Activated effector memory CD4-positive, alpha-beta T cell treated with Interleukin-2 at 50 U/mL for 16 hours (primary cell): ENCODE results near the gene PLXNA3.

Source experiments
- DNase-seq: peaks from one replicate; pipeline ENCODE4 v3.0.0-alpha.2; 2020

Gene PLXNA3

DNA sequence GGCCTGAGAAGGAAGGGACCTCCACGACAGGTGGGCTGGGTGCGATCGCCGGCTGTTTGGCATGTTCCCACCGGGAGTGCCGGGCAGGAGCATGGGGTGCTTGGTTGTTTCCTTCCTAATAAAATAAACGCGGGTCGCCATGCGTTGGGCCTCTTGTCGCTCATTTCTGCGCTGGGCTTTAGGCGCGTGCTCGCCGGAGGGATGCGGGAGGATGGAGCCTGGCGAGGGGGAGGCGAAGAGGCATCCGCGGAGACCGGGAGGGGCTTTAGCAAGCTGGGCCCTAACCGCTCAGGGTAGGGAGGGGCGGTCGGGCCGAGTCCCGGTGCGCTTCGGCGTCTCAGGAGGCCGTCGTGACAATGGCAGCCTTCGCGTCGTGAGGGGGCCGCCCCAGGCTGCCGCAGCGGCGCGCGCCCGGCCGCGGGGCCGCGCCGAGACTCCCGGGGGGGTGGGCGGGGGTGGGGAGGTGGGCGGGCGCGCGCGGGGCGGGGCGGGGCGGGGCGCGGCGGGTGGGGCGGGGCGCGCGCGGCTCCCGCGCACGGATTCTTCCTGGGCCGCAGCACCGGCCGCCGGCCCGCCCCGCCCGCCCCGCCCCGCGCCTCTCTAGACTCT, 21.6 kb upstream of the PLXNA3 start:
- peak; percentile 46 for DNase-seq

DNA sequence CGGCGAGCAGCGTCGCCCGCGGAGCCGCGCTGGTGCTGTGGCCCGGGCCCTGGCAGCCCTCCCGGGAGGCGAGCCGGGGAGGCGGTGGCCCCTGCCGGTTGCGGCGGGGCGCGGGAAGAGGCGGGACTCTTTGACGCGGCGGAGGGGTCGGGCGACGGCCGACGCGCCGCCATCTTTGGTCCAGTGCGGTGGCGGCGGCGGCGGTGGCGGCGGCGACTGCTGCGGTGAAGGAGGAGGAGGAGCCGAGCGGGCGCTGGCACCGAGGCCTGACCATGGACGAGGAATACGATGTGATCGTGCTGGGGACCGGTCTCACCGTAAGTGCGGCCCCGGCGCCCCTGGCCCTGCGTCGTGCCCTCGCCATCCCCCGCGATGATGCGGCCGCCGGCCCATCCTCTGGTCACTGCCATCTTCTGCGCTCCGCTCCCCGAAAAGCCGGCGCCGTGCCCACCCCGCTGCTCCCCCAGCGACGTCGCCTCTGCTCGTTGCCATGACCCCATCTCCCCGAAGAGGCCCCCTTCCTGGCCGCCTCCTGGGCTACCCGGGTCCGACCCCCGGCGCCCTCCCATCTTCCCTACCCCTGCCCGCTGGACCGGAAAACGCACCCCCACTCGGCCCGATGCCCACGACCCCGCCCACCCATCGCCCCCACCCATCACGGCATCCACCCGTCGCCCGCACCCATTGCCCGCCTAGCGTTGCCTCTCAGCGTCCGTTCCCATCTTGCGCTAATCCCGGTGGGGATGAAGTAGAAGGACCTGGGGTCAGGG, 20.9 kb upstream of the PLXNA3 start, which contains the start of gene GDI1:
TSS of gene GDI1 (plus strand) at position 172 of the 770 bp plus-strand sequence. CDS start at position 273, 101 bp downstream.
- no peak for DNase-seq

DNA sequence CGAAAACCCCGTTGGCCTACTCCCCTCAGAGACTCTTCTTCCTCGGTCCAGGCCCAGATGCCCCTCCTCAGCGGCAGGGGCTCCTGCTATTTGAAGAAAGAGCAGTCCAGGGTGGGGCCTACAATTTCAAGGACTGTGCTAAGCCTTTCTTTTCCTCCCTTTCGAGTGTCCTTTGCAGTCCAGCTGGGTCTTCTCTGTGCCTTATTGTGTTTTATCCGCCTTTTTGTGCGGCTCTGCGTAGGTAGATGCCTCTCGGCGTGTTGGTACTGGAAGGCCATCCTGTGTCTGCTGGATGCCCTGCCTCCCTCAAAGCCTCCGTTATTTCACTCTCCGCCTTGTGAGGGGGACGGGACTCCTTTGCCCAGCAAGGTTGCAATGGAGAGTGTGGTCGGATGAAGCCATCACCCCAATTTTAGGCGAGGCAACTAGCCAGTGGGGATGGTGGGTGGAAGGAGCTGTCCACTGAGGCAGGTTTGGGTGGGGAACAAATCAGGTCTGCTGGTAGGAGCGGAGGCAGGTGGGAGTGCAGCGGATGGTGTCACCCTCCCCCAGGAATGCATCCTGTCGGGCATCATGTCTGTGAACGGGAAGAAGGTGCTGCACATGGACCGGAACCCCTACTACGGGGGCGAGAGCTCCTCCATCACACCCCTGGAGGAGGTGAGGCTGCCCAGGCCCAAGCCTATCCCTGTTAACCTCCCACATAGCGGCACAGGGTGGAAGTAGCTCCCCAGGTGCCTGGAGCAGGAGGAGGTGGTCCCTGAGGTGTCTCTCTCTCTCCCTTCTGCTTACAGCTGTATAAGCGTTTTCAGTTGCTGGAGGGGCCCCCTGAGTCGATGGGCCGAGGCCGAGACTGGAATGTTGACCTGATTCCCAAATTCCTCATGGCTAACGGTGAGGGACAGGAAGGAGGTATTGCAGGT, 19.8 kb upstream of the PLXNA3 start:
- no peak for DNase-seq

DNA sequence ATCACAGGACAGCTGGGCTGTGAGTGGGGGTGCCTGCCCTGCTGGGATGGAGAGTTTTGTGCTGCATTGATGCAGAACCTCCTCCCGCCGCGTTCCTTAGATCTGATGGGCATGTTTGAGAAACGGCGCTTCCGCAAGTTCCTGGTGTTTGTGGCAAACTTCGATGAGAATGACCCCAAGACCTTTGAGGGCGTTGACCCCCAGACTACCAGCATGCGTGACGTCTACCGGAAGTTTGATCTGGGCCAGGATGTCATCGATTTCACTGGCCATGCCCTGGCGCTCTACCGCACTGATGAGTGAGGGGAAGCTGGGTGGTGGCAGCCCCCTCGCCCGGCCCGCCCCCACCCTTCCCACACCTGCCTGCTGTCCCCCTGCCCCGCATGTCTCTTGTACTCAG, 18.2 kb upstream of the PLXNA3 start:
- DNase-seq, result no peak

DNA sequence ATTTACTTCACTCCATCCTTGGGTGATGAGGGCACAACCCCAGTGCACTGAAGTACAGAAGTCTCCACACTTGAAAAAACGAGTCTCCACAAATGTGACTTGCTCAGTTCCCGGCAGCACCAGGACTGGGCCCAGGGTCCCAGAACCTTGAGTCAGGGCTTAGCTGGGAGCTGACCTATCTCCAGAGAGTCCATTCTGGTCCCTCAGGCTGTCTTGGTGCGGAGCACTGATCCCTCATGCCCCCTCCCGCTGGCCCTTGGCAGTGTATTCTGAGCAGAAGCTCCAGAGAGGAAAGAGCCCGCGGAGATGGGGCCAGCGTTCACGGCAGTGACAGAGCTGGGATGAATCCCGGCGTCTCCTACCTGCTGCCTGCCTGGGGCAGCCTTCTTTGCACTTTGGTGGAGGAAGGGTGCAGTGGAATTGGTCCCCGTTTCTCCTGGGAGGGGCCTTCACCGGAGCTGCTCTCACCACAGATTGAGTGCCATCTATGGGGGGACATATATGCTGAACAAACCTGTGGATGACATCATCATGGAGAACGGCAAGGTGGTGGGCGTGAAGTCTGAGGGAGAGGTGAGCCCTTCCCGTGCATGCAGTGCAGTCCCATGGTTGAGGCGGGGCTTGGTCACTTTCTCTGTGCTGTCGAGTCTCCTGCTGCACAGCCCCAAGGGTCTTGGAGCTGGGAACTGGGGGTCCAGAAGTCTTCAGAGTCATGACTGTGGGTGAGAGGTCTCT, 17.3 kb upstream of the PLXNA3 start:
- DNase-seq, result no peak

DNA sequence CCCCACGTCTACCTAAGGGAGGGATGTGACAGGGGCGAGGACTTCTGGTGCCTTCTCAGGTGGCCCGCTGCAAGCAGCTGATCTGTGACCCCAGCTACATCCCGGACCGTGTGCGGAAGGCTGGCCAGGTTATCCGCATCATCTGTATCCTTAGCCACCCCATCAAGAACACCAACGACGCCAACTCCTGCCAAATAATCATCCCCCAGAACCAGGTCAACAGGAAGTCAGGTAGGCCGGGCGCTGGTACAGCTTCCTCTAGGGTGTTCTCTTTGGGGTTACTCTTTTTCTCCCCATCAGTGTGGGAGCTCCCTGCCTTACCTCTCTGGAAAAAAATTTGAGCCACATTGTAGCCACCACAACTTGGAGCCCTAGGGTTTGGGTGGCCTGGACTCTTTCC, 16.5 kb upstream of the PLXNA3 start:
- no peak for DNase-seq

DNA sequence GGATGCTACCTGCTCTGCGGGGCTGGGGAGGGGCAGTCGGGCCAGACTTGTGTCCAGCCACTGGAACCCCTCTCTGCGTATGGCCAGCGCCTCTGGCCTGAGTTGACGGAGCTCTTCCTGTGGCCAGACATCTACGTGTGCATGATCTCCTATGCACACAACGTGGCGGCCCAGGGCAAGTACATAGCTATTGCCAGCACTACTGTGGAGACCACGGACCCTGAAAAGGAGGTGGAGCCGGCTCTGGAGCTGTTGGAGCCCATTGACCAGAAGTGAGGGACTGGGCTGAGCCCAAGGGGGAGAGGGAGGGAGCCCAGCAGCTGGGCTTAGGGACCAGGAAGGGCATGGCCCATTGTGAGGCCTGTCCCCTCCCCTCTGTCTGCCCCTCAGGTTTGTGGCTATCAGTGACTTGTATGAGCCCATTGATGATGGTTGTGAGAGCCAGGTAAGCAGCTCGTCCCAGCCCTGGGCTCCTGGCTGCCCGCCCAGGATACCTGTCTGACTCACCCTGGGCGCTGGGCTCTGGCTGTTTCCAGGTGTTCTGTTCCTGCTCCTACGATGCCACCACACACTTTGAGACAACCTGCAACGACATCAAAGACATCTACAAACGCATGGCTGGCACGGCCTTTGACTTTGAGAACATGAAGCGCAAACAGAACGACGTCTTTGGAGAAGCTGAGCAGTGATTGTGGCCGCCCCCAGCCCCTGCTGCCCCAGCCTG, 15.9 kb upstream of the PLXNA3 start:
- no peak for DNase-seq

DNA sequence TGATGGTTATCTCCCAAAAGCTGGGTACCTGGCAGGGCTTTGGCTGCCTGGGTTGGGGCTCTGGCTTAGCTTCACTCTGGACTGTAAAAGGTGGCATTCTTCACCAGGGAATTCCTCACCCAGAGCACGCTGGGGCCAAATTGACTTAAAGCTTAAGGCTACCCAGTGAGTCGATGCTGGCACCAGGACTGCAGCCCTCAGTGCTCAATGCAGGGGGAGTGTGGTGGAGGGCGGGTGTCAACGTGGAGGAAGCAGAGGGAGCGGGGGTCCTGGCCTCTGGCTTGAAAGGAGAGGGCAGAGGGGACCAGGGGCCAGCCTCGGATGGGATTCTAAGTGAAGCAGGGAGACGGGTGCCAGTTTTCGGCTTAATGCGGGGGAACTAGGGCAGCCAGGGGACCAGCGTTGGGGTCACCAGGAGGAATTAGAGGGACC, 14.6 kb upstream of the PLXNA3 start:
- no peak for DNase-seq

DNA sequence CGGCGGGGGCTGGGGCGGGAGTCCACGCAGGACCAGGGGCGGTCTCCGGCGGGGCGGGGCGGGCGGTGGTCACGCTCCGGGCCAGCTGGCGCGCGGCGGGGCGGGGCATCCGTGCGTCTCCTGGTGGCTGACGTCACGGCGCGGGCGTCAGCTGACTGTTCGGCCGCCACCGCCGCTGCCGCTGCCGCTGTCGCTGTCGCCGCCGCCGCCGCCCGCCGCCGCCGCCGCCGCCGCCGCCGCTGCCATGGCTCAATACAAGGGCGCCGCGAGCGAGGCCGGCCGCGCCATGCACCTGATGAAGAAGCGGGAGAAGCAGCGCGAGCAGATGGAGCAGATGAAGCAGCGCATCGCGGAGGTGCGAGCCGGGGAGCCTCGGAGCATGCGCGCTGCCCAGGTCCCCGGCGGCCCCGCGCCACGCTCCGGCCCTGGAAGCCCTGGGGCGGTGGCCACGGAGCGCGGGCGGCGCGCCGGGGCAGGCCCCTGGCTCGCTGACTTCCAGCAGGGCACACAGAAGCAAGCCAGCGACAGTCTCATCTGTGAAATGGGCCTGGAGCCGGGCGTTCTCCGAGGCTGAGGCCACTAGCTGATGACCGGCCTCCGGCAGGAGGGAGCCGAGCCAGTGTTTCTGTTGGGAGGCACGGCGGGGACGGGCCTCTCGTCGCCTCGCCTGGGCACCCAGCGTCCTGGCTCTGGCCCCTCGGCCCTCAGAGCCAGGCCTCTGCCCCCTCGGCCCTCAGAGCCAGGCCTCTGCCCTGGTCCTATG, 13.9 kb upstream of the PLXNA3 start, which contains the start of gene FAM50A:
TSS of gene FAM50A (plus strand) at position 150 of the 763 bp plus-strand sequence. CDS start at position 245, 95 bp downstream.
- DNase-seq, result peak; percentile 56

DNA sequence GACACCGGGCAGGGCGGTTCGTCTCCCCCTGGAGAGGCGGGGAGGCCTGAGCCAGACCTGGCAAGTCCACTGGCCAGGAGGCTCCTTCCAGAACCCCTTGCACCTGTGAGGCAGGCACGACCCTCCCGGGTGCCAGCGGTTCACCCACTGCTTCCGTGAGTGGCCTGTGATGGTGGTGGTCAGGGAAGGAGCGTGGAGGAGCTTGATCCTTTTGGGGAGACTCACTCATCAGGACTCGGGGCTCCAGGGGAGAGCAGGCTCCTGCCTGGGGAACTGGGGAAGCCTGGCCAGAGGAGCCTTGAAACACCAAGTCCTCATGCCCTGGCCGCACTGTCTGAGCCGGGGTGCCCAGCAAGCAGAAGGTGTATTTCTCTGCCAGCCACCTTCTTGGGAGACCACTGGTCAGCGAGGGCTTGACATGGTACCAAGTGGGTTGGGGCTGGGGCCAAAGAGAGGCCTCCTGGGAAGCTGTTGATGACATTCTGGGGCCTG, 13.3 kb upstream of the PLXNA3 start:
- DNase-seq, result no peak

DNA sequence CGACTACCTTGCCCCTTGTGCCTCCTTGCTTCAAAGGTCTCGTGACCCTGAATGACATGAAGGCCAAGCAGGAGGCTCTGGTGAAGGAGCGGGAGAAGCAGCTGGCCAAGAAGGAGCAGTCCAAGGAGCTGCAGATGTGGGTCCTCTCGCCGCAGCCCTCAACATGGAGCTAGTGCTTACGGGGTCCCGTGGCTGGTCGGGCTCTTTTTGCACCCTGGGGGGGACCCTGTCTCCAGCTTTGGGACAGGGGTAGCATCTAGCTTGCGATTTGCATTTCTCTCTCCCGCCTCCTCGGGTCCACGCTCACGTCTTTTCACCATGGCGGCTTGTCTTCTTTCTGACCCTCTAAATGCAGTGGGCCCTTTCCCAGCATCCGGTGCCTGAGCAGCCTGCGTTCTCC, 12.3 kb upstream of the PLXNA3 start:
- DNase-seq, result no peak

DNA sequence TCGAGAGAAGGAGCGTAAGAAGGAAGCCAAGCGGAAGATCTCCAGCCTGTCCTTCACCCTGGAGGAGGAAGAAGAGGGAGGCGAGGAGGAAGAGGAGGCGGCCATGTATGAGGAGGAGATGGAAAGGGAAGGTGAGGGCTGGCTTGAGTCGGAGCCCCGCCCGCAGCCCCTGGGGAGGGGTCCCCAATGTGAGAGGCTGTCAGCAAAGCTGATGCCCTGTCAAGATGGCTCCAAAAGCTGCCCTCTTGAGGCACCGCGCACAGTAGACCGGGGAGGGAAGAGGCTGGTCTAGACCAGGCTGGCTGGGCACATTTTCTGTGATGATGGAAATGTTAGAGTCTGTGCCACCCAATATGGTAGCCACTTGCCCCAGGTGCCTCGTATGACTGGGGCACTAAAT, 11.7 kb upstream of the PLXNA3 start:
- DNase-seq, result no peak

DNA sequence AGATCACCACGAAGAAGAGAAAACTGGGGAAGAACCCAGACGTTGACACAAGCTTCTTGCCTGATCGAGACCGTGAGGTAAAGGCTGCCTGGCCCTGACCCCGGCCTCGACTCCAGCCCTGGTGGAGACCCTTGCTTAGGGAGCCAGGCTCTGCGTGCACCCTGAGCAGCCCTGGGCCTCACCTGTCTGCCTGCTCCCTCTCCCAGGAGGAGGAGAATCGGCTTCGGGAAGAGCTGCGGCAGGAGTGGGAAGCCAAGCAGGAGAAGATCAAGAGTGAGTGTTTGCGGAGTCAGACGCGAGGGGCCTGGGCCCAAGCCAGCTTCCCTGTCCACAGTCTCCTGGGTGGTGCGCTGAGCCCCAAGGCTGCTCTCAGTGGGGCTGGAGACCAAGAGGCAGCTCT, 9.6 kb upstream of the PLXNA3 start:
- DNase-seq, result no peak

DNA sequence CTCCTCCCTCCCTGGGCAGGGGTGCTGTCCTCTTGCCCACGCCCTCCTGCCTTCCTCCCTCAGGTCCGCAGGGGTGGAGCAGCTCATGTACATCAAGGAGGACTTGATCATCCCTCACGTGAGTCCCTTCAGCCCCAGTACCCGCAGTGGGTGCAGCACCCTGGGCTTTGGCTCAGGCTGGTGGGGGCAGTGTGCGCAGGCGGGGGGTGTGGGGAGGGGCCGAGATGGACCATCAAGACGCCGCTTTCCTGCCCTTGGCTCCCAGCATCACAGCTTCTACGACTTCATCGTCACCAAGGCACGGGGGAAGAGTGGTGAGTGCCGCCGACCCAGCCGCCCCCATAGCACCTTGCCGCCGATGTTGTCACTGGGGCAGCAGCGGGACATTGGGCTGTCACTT, 8.5 kb upstream of the PLXNA3 start:
- DNase-seq, result no peak

DNA sequence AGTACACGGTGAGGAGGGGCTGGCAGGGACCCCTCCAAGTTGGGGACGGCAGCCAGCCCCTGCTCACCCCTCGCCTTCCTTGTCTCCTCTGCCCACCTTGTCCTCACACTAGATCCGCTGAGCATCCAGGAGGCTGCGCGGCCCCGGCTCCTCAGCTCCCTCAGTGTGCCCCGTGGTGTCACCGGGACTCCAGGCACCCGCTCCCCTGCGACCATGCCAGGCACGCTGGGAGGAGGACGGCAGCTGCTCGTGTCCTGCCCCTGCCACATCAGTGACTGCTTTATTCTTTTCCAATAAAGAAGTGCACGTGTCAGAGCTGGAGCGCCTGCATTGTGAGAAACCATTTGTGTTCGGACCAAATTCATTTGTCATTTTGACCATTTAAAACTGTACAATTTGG, 7.8 kb upstream of the PLXNA3 start:
- DNase-seq, result no peak

DNA sequence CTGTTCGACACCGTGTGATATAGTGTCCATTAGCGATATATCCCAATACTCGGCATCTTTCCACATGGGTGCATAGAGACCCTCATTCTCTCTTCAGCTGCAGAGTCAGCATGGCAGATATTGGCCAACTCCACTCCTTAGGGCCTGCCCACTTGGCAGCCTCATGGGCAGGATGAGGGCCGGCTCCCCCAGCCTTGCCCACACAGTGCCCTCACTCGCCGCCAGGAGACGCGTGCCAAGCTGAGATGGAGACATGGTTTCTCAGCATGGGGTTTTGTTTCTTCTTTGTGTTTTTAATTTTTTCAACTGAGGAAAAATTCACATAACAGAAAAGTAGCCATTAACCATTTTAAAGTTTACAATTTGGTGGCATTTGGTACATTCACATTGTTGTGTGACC, 5.3 kb upstream of the PLXNA3 start:
- no peak for DNase-seq

DNA sequence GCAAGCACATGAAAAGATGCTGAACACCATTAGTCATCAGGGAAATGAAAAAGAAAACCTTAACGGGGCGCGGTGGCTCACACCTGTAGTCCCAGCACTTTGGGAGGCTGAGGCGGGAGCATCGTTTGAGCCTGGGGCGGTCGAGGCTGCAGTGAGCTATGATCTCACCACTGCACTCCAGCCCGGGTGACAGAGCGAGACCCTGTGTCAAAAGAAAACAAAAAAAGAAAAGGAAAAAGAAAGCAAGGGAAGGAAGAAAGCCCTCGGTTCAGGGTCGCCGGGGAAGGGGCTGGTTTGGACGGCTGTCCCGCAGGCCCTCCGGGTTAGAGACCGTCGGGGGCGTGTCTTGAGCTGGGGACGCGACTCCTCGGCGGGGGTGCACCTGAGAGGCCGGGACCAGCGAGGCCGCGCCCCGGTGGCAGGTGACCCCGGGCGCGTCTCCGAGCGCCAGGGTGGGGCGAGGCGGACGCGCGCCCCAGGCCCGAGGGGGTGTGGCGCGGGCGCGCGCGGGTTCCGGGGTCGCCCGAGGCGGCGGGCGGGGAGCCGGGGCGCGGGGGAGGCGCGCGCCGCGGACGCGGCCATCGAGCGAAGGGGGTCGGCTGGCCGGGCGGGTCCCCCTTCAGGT, 478 bp upstream of the PLXNA3 start:
- peak; percentile 57 for DNase-seq

DNA sequence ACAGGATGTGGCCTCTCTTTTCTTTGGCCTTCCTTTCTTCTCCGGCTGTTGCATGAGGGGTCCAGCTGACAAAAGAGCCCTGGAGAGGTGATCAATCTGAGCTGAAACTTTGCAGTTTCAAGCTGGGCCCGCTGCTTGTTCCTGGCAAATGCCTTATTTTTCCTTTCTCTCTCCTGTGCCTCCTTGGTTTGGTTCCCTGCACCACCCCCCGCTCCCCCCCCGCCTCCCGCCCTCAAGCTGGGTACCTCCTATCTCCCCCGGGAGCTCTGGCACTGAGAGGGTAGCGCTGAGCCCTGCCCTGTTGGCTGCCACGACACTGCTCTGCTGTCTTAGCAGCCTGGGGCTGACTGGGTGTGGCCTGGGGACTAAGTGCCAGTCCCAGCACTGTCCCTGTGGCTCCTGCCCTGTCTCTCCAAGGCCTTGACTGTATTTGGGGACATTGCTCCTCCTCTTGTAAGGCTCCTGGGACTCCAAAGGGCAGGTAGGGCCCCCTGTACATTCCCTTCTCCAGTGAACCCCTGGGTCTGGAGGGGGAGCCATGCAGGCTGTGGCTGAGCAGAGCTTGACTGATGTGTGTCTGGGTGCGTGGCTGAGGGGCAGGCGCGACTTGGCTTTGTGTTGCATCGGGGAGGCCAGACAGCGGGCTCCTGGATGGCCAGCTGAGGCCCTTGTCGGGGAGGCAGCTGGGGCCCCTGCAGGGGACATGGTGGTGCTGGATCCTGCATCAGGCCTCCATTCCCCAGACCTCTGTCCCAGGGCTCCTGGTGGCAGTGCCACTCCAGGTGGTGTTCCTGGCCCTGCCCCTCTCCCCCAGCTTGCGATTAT, 1.1 kb downstream of the PLXNA3 start:
- DNase-seq, result no peak

DNA sequence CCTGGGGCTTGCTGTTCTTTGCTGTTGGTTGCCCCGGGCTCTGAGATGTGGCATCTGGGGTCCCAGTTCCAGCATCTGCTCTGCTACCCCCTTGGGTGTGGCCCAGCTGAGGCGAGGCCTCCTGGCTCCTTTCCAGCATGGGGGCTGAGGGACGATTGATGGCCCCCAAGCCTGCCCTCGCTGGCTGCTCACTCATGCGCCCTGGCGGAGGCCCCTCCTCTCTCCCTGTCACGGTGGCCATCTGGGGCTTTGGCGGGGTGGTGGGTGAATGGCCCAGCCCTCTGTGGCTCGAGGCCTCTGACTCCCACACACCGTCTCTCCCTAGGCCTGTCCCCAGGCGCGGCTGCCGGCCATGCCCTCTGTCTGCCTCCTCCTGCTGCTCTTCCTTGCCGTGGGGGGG, 1.8 kb downstream of the PLXNA3 start:
- no peak for DNase-seq

DNA sequence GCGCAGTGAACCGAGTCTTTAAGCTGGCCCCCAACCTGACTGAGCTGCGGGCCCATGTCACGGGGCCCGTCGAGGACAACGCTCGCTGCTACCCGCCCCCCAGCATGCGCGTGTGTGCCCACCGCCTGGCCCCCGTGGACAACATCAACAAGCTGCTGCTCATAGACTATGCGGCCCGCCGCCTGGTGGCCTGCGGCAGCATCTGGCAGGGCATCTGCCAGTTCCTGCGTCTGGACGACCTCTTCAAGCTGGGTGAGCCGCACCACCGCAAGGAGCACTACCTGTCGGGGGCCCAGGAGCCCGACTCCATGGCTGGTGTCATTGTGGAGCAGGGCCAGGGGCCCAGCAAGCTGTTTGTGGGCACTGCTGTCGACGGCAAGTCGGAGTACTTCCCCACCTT, 2.2 kb downstream of the PLXNA3 start:
- DNase-seq, result no peak
